WTC11 (cell line): ENCODE measurements around the gene CARMIL1. TPM values are rescaled to one million over a fixed set of nuclear protein-coding genes. Genes with fewer than 3 reads are reported as not detected.

Source experiments
- ATAC-seq: fragments of 200-7000 bp; cut with Tn5 transposase; 2 replicates; pipeline ENCODE4 v1.10.0; 2021; ENCODE audit warnings: mild to moderate bottlenecking, moderate library complexity
- CTCF ChIA-PET: fragments of 300-600 bp; sonication (Branson Sonifier 250); formaldehyde crosslinking; loops from one replicate; lab custom pipeline; 2021; ENCODE audit warnings: antibody characterized with exemption; lab: Charles Lee
- POLR2A ChIA-PET: fragments of 350-600 bp; sonication (Branson Sonifier 250); formaldehyde crosslinking; loops from one replicate; lab custom pipeline; 2021; ENCODE audit warnings: antibody characterized with exemption; lab: Charles Lee
- DNase-seq: peaks from one replicate; pipeline ENCODE4 v3.0.0; 2021; ENCODE audit warnings: low spot score
- H3K27ac Mint-ChIP-seq: 2 replicates; pipeline ENCODE4 v1.8.0; 2021; ENCODE audit warnings: mixed read lengths
- H3K27me3 Mint-ChIP-seq: 2 replicates; pipeline ENCODE4 v1.8.0; 2021; ENCODE audit warnings: low read depth, mild to moderate bottlenecking, moderate library complexity, mixed read lengths
- H3K36me3 Mint-ChIP-seq: 2 replicates; pipeline ENCODE4 v1.8.0; 2021; ENCODE audit warnings: mixed read lengths
- H3K4me1 Mint-ChIP-seq: 2 replicates; pipeline ENCODE4 v1.8.0; 2022; ENCODE audit warnings: mixed read lengths
- H3K4me3 Mint-ChIP-seq: 2 replicates; pipeline ENCODE4 v1.8.0; 2021; ENCODE audit warnings: mild to moderate bottlenecking, moderate library complexity, mixed read lengths
- H3K9me3 Mint-ChIP-seq: 2 replicates; pipeline ENCODE4 v1.8.0; 2021; ENCODE audit warnings: mixed read lengths
- AR ChIP-seq: fragments of 250-450 bp; sonication (Bioruptor Pico); IDR thresholded peaks from 2 replicates; pipeline ENCODE4 v1.9.0; 2021; ENCODE audit warnings: mild to moderate bottlenecking
- ARID4B ChIP-seq: sonication (generic); formaldehyde crosslinking; IDR thresholded peaks from 2 replicates; pipeline ENCODE4 v1.8.0; 2023; ENCODE audit warnings: missing genetic modification reagents, mild to moderate bottlenecking, borderline replicate concordance
- E2F5 ChIP-seq: sonication (generic); formaldehyde crosslinking; IDR thresholded peaks from 2 replicates; pipeline ENCODE4 v1.8.1; 2022; ENCODE audit warnings: mild to moderate bottlenecking, moderate library complexity, missing genetic modification reagents
- ESRRA ChIP-seq: sonication (generic); formaldehyde crosslinking; IDR thresholded peaks from 2 replicates; pipeline ENCODE4 v1.8.1; 2022; ENCODE audit warnings: mild to moderate bottlenecking, missing genetic modification reagents, borderline replicate concordance
- FOXP1 ChIP-seq: sonication (generic); formaldehyde crosslinking; IDR thresholded peaks from 2 replicates; pipeline ENCODE4 v1.8.0; 2022; ENCODE audit warnings: missing genetic modification reagents, mild to moderate bottlenecking, moderate library complexity, borderline replicate concordance
- GRHL2 ChIP-seq: fragments of 250-450 bp; sonication (Bioruptor Pico); IDR thresholded peaks from 2 replicates; pipeline ENCODE4 v1.8.0; 2022; ENCODE audit warnings: mild to moderate bottlenecking, moderate library complexity; ENCODE audit not compliant: insufficient replicate concordance, severe bottlenecking
- HMGA2 ChIP-seq: fragments of 250-450 bp; sonication (Bioruptor Pico); IDR thresholded peaks from 2 replicates; pipeline ENCODE4 v1.4.0; 2021; ENCODE audit warnings: mild to moderate bottlenecking, moderate library complexity
- KAT7 ChIP-seq: sonication (generic); formaldehyde crosslinking; IDR thresholded peaks from 2 replicates; pipeline ENCODE4 v1.8.1; 2023; ENCODE audit warnings: missing genetic modification reagents, mild to moderate bottlenecking, borderline replicate concordance
- MXD4 ChIP-seq: fragments of 250-450 bp; sonication (Bioruptor Pico); IDR thresholded peaks from 2 replicates; pipeline ENCODE4 v1.8.0; 2021; ENCODE audit warnings: mild to moderate bottlenecking, moderate library complexity, borderline replicate concordance
- MYBL2 ChIP-seq: sonication (generic); formaldehyde crosslinking; IDR thresholded peaks from 2 replicates; pipeline ENCODE4 v1.8.1; 2023; ENCODE audit warnings: mild to moderate bottlenecking, moderate library complexity, missing genetic modification reagents
- NFATC4 ChIP-seq: fragments of 250-450 bp; sonication (Bioruptor Pico); IDR thresholded peaks from 2 replicates; pipeline ENCODE4 v1.9.0; 2021; ENCODE audit warnings: mild to moderate bottlenecking
- SP1 ChIP-seq: sonication (generic); formaldehyde crosslinking; conservative IDR thresholded peaks from 2 replicates; pipeline ENCODE4 v1.8.1; 2022; ENCODE audit warnings: missing genetic modification reagents
- TEAD1 ChIP-seq: sonication (generic); formaldehyde crosslinking; IDR thresholded peaks from 2 replicates; pipeline ENCODE4 v1.8.0; 2022; ENCODE audit warnings: mild to moderate bottlenecking, missing genetic modification reagents
- TEAD4 ChIP-seq: sonication (generic); formaldehyde crosslinking; IDR thresholded peaks from 2 replicates; pipeline ENCODE4 v1.8.0; 2022; ENCODE audit warnings: mild to moderate bottlenecking, missing genetic modification reagents
- TP53 ChIP-seq: sonication (generic); formaldehyde crosslinking; IDR thresholded peaks from 2 replicates; pipeline ENCODE4 v1.8.1; 2023; ENCODE audit warnings: mild to moderate bottlenecking, missing genetic modification reagents
- USF2 ChIP-seq: sonication (generic); formaldehyde crosslinking; IDR thresholded peaks from 2 replicates; pipeline ENCODE4 v1.8.1; 2023; ENCODE audit warnings: mild to moderate bottlenecking, missing genetic modification reagents, moderate library complexity
- ZNF263 ChIP-seq: sonication (generic); formaldehyde crosslinking; IDR thresholded peaks from 2 replicates; pipeline ENCODE4 v1.8.1; 2022; ENCODE audit warnings: low read depth, mild to moderate bottlenecking, moderate library complexity, missing genetic modification reagents
- ZNF396 ChIP-seq: fragments of 250-450 bp; sonication (Bioruptor Pico); IDR thresholded peaks from 2 replicates; pipeline ENCODE4 v1.8.0; 2021; ENCODE audit warnings: mild to moderate bottlenecking, moderate library complexity, borderline replicate concordance
- total RNA-seq: library from RNA; stranded (reverse); gene quantifications from 3 replicates; pipeline ENCODE4 v1.2.3, GENCODE V29; 2021
- TF ChIP-seq, protein P1 (sequence below): fragments of 250-450 bp; sonication (Bioruptor Pico); IDR thresholded peaks from 2 replicates; pipeline ENCODE4 v2.1.2; 2022; ENCODE audit warnings: mild to moderate bottlenecking, moderate library complexity

Gene CARMIL1
- total RNA-seq, 1 experiment from 2014 or later: 36.2 TPM

- peaks cover 9% of the 10 kb centered on the region for H3K4me1 Mint-ChIP-seq
- no peaks in the 10 kb centered on the region for H3K36me3 Mint-ChIP-seq
- ChIA-PET CTCF (no interaction called here), POLR2A (no interaction called here)
- peaks cover 6% of the 10 kb centered on the region; the same call in 1 of the 2 replicates for H3K9me3 Mint-ChIP-seq
- DNase-seq (no peak), ATAC-seq (no peak)
- no peak for TF ChIP-seq NFATC4 (CRISPR knock-in tag)
- TF ChIP-seq SP1 (CRISPR knock-in tag): no peak
- no peak overlapping the region for H3K4me3 Mint-ChIP-seq
- no peak overlapping the region for H3K27ac Mint-ChIP-seq
- H3K27me3 Mint-ChIP-seq: no peaks in the 10 kb centered on the region
Observed at GRCh38 chr6:25239498-25239897, 39.7 kb upstream of the CARMIL1 start.

DNA sequence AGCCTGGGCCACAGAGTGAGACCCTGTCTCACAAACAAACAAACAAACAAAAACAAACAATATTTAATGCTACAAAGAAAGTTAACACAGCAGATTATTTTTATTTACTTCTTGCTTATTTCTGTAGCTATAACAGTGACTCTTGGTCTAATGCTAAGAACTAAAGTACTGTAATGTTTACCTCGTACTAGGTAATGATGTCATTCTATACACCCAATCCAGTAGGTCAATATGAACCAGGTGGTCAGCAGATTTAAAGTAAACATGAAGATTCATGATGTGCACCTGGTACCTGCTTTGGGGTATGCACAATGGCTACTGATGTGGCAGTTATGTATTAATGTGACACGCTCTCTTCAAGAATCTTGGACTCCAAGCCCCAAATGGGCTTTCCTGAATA is 36.6 kb upstream of the CARMIL1 start:
- DNase-seq (no peak), ATAC-seq (no peak)
- Mint-ChIP-seq H3K4me3 (no peak overlapping the region), H3K27ac (no peak overlapping the region), H3K27me3 (no peaks in the 10 kb centered on the region), H3K9me3 (peaks cover 6% of the 10 kb centered on the region; the same call in 1 of the 2 replicates), H3K36me3 (no peaks in the 10 kb centered on the region), H3K4me1 (peaks cover 19% of the 10 kb centered on the region)
- no peak for TF ChIP-seq TP53 (CRISPR knock-in tag)
- TF ChIP-seq ESRRA (CRISPR knock-in tag): no peak
- TF ChIP-seq TEAD1 (CRISPR knock-in tag): no peak
- TF ChIP-seq TEAD4 (CRISPR knock-in tag): no peak
- no peak for TF ChIP-seq KAT7 (CRISPR knock-in tag)
- TF ChIP-seq NFATC4 (CRISPR knock-in tag): no peak
- TF ChIP-seq MYBL2 (CRISPR knock-in tag): no peak
- no peak for TF ChIP-seq ZNF396 (CRISPR knock-in tag)
- TF ChIP-seq ZNF263: no peak
- no peak for TF ChIP-seq HMGA2 (CRISPR knock-in tag)
- no peak for TF ChIP-seq FOXP1 (CRISPR knock-in tag)
- no peak for TF ChIP-seq ARID4B (CRISPR knock-in tag)
- no peak for TF ChIP-seq GRHL2
- TF ChIP-seq, protein P1, sequence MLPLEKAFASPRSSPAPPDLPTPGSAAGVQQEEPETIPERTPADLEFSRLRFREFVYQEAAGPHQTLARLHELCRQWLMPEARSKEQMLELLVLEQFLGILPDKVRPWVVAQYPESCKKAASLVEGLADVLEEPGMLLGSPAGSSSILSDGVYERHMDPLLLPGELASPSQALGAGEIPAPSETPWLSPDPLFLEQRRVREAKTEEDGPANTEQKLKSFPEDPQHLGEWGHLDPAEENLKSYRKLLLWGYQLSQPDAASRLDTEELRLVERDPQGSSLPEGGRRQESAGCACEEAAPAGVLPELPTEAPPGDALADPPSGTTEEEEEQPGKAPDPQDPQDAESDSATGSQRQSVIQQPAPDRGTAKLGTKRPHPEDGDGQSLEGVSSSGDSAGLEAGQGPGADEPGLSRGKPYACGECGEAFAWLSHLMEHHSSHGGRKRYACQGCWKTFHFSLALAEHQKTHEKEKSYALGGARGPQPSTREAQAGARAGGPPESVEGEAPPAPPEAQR: no peak
- TF ChIP-seq AR (CRISPR knock-in tag): no peak
- no peak for TF ChIP-seq USF2
- no peak for TF ChIP-seq MXD4 (CRISPR knock-in tag)
- TF ChIP-seq E2F5: no peak
- CTCF ChIA-PET: no interaction called here
- POLR2A ChIA-PET: no interaction called here
